Natural killer cell treated with Interleukin-12 subunit alpha and Interleukin-12 subunit beta and Interleukin-15 and Interleukin-18, amount 100 ng/mL, for 72 hours (primary cell): ENCODE results near the gene MEAK7. TPM values are rescaled to one million over a fixed set of nuclear protein-coding genes. Genes with fewer than 3 reads are reported as not detected.
"Not testable (repeated sequence)": the region's sequence is repeated elsewhere in the genome, so short reads cannot be mapped to it uniquely, and the experiment has no call there.

ENCODE experiments used
- ATAC-seq, 2 donors: fragments of 150-1000 bp; cut with Tn5 transposase in 1 of 2; sonication (Bioruptor Pico), chemical (Tn5 transposase) in 1 of 2; 2 replicates each; pipeline ENCODE4 v1.10.0; 2021
- DNase-seq: peaks from one replicate; pipeline ENCODE4 v3.0.0; 2022; ENCODE audit warnings: low spot score
- H3K27ac Mint-ChIP-seq, 2 donors: 1 replicate in 1 of 2; 2 replicates in 1 of 2; pipeline ENCODE4 v1.8.0; 2022; ENCODE audit warnings: mixed read lengths in 2 of 2, mild to moderate bottlenecking in 1 of 2, moderate library complexity in 1 of 2
- H3K27me3 Mint-ChIP-seq, 2 donors: 1 replicate in 1 of 2; 2 replicates in 1 of 2; pipeline ENCODE4 v1.8.0; 2022; ENCODE audit warnings: mixed read lengths in 2 of 2
- H3K36me3 Mint-ChIP-seq: one replicate; pipeline ENCODE4 v1.8.0; 2022; ENCODE audit warnings: mixed read lengths
- H3K4me1 Mint-ChIP-seq, 2 donors: 1 replicate in 1 of 2; 2 replicates in 1 of 2; pipeline ENCODE4 v1.8.0; 2022; ENCODE audit warnings: low read depth in 2 of 2, mixed read lengths in 2 of 2, mild to moderate bottlenecking in 1 of 2
- H3K4me3 Mint-ChIP-seq: one replicate; pipeline ENCODE4 v1.8.0; 2022; ENCODE audit warnings: mixed read lengths
- H3K9me3 Mint-ChIP-seq: 2 replicates; pipeline ENCODE4 v1.8.0; 2022; ENCODE audit warnings: mixed read lengths
- total RNA-seq, 2 donors: library from RNA; stranded (reverse); gene quantifications; one replicate each; pipeline ENCODE4 v1.2.3, GENCODE V29; 2022

Gene MEAK7
- total RNA-seq, 2 donors from 2014 or later, result 9.4 to 10.0 TPM

GRCh38 chr16:84527532-84528269 lies 23.2 kb upstream of the MEAK7 start:
- Mint-ChIP-seq H3K4me1 (no peaks in the 10 kb centered on the region), H3K27me3 (peaks cover 16% of the 10 kb centered on the region in 2 donors), H3K4me3 (no peak overlapping the region), H3K36me3 (peaks cover 9% of the 10 kb centered on the region), H3K9me3 (peaks cover 5% of the 10 kb centered on the region), H3K27ac (no peak overlapping the region)
- DNase-seq (no peak), ATAC-seq (no peak)

DNA sequence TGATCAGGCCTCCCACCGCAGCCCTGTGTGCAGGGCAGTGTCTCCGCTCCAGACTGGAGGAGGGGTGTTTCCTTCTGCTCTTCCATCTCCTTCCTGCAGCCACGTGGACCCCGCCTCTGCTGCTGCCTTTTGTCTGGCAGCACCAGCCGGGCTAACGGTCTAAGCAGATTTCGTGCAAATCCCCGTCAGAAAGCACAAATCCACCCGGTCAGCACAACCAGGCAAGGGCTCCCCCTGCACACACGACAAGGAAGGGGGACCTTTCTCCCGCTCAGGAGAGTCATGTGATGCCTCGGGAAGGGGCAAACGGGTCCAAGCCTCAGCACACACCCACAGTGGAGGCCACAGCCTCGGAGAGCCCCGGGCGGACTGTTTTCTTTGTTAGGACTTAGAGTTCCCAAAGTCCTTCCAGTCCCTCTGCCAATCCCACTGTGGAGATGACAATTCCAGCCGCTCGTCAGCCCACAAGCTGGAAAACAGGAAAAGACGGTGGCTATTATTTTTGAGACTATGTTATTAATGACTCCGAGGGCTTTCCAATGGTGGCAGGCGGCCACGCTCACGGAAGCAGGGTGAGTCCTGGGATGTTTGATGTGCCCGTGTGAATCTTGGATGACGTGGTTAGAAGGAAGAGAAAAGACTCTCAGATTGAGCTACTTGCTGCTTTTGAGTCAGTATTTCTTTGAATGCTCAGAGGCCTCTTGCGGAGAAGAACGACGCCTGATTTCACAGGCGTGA lies 22.5 kb upstream of the MEAK7 start:
- Mint-ChIP-seq H3K27me3 (peaks cover 10% of the 10 kb centered on the region in 2 donors), H3K9me3 (peaks cover 5% of the 10 kb centered on the region), H3K4me3 (no peak overlapping the region), H3K36me3 (peaks cover 9% of the 10 kb centered on the region), H3K27ac (no peak overlapping the region), H3K4me1 (no peaks in the 10 kb centered on the region)
- ATAC-seq, result no peak
- no peak for DNase-seq

DNA sequence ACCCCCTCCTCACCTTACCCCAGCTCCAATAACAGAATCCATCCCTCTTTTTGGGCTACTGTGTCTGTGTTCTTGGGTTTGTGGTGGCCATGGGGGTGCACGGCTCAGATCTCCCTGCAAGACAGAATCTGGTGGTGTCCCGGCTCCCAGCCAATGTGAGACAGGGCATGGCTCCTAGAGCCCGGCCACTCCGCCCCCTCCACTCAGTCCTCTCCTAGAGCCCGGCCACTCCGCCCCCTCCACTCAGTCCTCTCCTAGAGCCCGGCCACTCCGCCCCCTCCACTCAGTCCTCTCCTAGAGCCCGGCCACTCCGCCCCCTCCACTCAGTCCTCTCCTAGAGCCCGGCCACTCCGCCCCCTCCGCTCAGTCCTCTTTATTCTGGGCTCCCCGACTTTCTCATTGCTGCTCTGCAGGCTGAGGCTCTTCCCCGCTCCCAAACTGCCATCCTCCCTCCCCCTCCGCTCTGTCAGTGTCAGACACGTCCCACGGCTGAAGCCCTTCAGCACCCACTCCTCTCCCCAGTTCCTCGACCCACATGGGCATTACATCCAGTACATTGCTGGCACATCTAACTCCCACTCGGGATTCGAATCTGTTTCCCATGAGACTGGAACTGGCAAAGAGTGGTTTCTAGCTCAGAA lies 20.6 kb upstream of the MEAK7 start:
- not testable (repeated sequence) for H3K27ac Mint-ChIP-seq, ATAC-seq, H3K4me3 Mint-ChIP-seq, H3K9me3 Mint-ChIP-seq, H3K4me1 Mint-ChIP-seq, H3K36me3 Mint-ChIP-seq, DNase-seq
- peaks cover 7 to 10% of the 10 kb centered on the region in 2 donors for H3K27me3 Mint-ChIP-seq

DNA sequence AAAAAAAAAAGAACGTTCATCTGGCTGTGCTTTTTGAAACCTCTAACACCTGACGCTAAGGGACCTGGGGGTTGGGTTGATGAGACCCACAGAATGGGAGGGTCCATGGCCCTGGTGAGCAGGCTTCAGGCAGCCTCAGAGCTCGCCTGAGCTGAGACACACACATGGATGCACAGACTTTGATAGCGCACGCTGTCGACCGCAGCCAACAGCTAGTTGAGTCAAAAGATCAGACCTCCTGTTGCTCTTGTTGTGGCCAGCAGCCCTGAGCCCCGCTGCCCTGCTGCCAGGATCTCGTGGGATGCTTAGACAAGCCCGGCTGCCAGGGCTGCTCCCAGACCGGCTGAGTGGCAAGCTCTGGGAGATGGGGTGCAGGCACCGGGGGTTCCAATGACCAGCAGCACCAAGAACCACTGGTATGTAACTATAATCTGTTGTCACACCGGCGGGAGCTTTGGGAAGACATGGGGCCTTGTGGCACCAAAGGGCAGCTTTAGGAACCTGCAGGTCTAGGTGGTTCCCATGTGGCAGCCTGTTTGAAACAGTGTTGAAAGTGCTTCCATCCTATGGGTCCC lies 20.0 kb upstream of the MEAK7 start:
- no peak overlapping the region for H3K4me3 Mint-ChIP-seq
- H3K4me1 Mint-ChIP-seq, result peaks cover 7 to 9% of the 10 kb centered on the region in 2 donors
- ATAC-seq, result no peak
- no peak for DNase-seq
- peaks cover 6% of the 10 kb centered on the region for H3K36me3 Mint-ChIP-seq
- peaks cover 5% of the 10 kb centered on the region for H3K9me3 Mint-ChIP-seq
- H3K27me3 Mint-ChIP-seq, result peaks cover 5 to 11% of the 10 kb centered on the region in 2 donors
- H3K27ac Mint-ChIP-seq, result no peak overlapping the region

DNA sequence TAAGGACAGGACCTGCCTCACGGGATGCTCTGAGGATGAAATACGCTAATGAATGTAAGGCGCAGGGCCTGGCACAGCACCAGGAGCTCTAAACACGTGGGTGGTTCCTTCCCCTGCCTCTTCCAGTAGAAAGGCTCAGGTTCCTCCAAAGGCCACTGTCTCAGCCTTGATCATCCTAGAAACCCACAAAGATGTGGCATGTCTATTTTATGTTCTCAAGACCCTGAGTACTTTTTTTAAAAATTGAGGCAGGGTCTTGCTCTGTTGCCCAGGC lies 17.0 kb upstream of the MEAK7 start:
- Mint-ChIP-seq H3K27me3 (peaks cover 0 to 4% of the 10 kb centered on the region in 2 donors), H3K4me1 (peaks cover 11 to 12% of the 10 kb centered on the region in 2 donors), H3K4me3 (no peak overlapping the region), H3K27ac (no peak overlapping the region), H3K36me3 (no peaks in the 10 kb centered on the region), H3K9me3 (no peaks in the 10 kb centered on the region)
- DNase-seq (no peak), ATAC-seq (no peak)

- Mint-ChIP-seq H3K36me3 (no peaks in the 10 kb centered on the region), H3K4me3 (no peak overlapping the region), H3K9me3 (no peaks in the 10 kb centered on the region), H3K27ac (peak overlapping the region in 1 of 2 donors; percentile 72), H3K4me1 (peaks cover 11 to 16% of the 10 kb centered on the region in 2 donors), H3K27me3 (peaks cover 0 to 4% of the 10 kb centered on the region in 2 donors)
- DNase-seq (no peak), ATAC-seq (no peak)
Observed at GRCh38 chr16:84520725-84521496, 16.5 kb upstream of the MEAK7 start.

DNA sequence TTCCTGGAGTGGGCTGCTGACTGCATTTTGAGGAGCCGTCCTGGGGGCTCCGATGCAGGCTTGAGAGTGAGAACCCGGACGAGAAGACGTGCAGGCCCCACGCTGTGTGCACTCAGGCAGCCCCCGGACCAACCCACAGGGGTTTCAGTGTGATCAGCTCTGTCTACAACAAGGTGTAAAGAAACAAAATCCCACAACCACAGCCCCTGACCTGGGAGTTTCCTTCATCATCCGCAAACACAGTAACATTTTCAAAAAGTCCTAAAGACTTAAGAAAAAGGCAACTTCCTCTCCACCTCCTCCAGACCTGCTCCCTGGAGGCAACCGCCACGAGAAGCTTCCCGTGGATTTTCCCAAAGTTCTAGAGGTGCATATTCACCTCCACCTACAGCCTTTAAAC lies 15.4 kb upstream of the MEAK7 start:
- DNase-seq, result no peak
- Mint-ChIP-seq H3K27me3 (peaks cover 0 to 4% of the 10 kb centered on the region in 2 donors), H3K9me3 (no peaks in the 10 kb centered on the region), H3K4me1 (peaks cover 19 to 22% of the 10 kb centered on the region in 2 donors), H3K4me3 (peak overlapping the region; percentile 15), H3K36me3 (no peaks in the 10 kb centered on the region), H3K27ac (peak overlapping the region in 1 of 2 donors; percentile 72)
- no peak for ATAC-seq

- Mint-ChIP-seq H3K4me1 (peaks cover 28 to 31% of the 10 kb centered on the region in 2 donors), H3K27me3 (peaks cover 0 to 7% of the 10 kb centered on the region in 2 donors), H3K36me3 (no peaks in the 10 kb centered on the region), H3K4me3 (no peak overlapping the region), H3K9me3 (no peaks in the 10 kb centered on the region), H3K27ac (no peak overlapping the region)
- ATAC-seq (peak; percentile 55 to 63), DNase-seq (no peak)
Observed at GRCh38 chr16:84518804-84519341, 14.4 kb upstream of the MEAK7 start.

DNA sequence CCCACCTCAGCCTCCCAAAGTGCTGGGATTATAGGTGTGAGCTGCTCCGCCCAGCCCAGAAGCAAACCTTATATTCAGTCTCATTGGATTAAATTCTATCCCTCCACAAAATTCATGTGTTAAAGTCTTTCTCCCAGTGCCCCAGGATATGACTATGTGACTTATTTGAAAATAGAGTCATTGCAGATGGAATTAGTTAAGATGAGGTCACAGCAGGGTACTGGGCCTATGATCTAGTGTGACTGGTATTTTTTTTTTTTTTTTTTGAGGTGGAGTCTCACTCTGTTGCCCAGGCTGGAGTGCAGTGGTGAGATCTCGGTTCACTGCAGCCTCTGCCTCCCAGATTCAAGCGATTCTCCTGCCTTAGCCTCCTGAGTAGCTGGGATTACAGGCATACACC lies 13.8 kb upstream of the MEAK7 start:
- H3K36me3 Mint-ChIP-seq, H3K27me3 Mint-ChIP-seq, H3K4me3 Mint-ChIP-seq, ATAC-seq, H3K9me3 Mint-ChIP-seq, DNase-seq: not testable (repeated sequence)
- H3K4me1 Mint-ChIP-seq, result peaks cover 33 to 34% of the 10 kb centered on the region in 2 donors
- H3K27ac Mint-ChIP-seq, result peak overlapping the region in 1 of 2 donors; percentile 33

DNA sequence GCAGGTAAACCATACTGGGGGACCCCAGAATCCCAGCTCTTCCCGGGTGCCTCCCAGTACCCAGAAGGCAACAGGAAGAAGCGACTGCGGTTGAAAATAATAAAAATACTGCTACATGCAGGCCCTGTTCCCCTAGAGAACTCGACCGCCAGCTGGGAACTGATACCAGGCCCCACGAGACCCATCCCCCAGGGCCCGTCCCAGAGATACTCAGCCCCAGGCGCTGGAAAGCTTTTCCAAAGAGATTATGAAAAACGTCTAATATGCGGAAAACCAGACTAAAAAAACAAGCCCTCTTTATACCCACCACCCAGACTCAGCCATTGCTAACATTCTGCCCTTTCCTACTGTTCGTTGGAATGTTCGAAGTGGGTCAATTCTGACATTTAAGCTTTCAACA lies 12.9 kb upstream of the MEAK7 start:
- H3K4me3 Mint-ChIP-seq, result no peak overlapping the region
- H3K27ac Mint-ChIP-seq, result peak overlapping the region in 1 of 2 donors; percentile 33
- no peaks in the 10 kb centered on the region for H3K36me3 Mint-ChIP-seq
- H3K27me3 Mint-ChIP-seq, result peaks cover 0 to 7% of the 10 kb centered on the region in 2 donors
- DNase-seq, result no peak
- no peaks in the 10 kb centered on the region for H3K9me3 Mint-ChIP-seq
- peaks cover 34 to 35% of the 10 kb centered on the region in 2 donors for H3K4me1 Mint-ChIP-seq
- ATAC-seq, result no peak

DNA sequence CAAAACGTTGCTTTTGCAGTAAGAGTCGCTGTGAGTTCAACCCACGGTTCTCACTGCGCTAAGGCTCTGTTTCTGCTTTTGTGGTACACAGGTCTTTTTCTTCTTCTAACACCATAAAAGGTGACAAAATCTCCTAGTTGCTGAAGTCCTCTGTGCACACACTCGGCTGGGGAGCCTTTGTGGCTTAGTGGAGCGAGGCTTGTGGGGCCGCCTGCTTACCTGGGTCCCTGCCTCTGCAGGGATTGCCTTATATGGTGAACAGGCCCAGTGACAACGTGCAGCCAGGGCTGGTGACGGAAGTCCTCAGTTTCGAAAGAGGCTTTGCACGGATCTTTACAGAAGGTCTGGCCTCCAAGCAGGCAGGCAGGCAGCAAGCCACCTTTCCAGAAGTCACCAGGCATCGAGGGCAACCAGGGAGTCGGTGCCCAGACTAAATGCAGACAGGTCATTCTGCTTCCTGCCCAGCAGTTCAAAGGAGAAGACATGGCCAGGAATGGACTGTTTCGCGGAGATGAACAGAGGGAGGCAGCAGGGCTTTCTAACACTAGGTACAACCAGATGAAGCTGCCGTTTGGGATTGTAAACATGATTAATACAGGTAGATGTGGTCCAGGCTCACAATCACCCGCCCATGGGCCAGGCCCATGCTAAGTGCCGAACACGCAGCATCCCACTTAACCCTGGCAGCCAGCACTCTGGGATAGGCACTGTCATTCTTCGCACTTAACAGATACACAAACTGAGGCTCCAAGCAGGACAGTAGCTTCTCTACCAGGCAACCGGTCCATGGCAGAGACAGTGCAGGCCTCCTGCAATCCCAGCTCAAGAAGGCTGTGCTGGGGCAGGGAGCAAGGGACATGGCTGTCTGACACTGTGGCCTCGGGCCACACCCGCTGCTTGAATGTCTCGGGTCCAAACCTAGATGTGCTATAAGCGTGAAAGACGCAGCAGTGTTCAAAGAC lies 10.7 kb upstream of the MEAK7 start:
- Mint-ChIP-seq H3K36me3 (no peaks in the 10 kb centered on the region), H3K27ac (peak overlapping the region; percentile 79 to 81)

GRCh38 chr16:84514295-84514873 lies 9.9 kb upstream of the MEAK7 start:
- no peak for ATAC-seq

More for the DNA sequence above, 10.7 kb upstream of the MEAK7 start:
- ATAC-seq, result peak; percentile 91 to 93
- Mint-ChIP-seq H3K9me3 (no peaks in the 10 kb centered on the region), H3K27me3 (peaks cover 0 to 5% of the 10 kb centered on the region in 2 donors), H3K4me3 (peak overlapping the region; percentile 70), H3K4me1 (peaks cover 39 to 40% of the 10 kb centered on the region in 2 donors)
- DNase-seq, result peak; percentile 78

More at GRCh38 chr16:84514295-84514873, 9.9 kb upstream of the MEAK7 start:
- H3K27ac Mint-ChIP-seq, result peak overlapping the region; percentile 79 to 81
- H3K4me1 Mint-ChIP-seq, result peaks cover 33% of the 10 kb centered on the region in 2 donors
- H3K4me3 Mint-ChIP-seq, result peak overlapping the region; percentile 70
- no peaks in the 10 kb centered on the region for H3K36me3 Mint-ChIP-seq
- peaks cover 4 to 5% of the 10 kb centered on the region in 2 donors for H3K27me3 Mint-ChIP-seq
- no peaks in the 10 kb centered on the region for H3K9me3 Mint-ChIP-seq
- no peak for DNase-seq
